Measurements from ENCODE around the gene CFAP100.

DNA sequence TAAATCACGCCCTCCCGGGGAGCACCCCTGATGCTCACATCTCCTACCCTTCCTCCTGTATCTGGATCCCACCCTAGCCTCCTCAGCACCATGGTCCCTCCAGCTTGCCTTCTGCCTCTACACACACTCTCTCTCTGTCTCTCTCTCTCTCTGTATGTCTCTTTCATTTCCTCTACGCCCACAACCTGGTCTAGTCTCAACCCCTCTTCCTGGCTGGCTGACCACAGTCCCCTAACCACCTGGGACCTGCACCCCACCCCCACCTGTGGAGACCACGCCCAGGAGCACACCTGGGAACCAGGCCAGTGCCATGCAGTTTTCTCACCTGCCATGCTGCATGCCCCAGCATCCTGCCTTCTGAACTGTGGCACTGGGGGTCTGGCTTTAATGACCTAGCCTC lies 4.0 kb upstream of the CFAP100 start:
- TF ChIP-seq CTCF (IDR thresholded peaks at IDR 0.05) (no peak), ZFX (IDR thresholded peaks at IDR 0.05; ENCODE audit: borderline replicate concordance) (no peak)
